ENCODE results near the gene PGP.

Gene PGP

GRCh38 chr16:2210009-2210332 is 4.7 kb downstream of the PGP start:
- Histone ChIP-seq H3K9ac (ENCODE audit: low read length in 5 of 5) (no peak overlapping the region), H3K4me1 (ENCODE audit: control insufficient read depth in 5 of 5, insufficient read depth in 5 of 5, low read length in 5 of 5) (peaks cover 10 to 41% (median 38%) of the 10 kb centered on the region in 5 donors), H3K27ac (ENCODE audit: low read depth, low read length) (no peak overlapping the region), H3K27me3 (ENCODE audit: control insufficient read depth in 5 of 5, insufficient read depth in 4 of 5, low read length in 5 of 5) (no peaks in the 10 kb centered on the region), H3K4me3 (ENCODE audit: low read depth in 1 of 5, low read length in 5 of 5) (no peak overlapping the region), H3K9me3 (ENCODE audit: control insufficient read depth in 5 of 5, low read length in 5 of 5) (no peaks in the 10 kb centered on the region), H3K36me3 (ENCODE audit: control insufficient read depth in 5 of 5, insufficient read depth in 5 of 5, low read length in 5 of 5) (peaks cover 0 to 48% (median 31%) of the 10 kb centered on the region in 5 donors)

- Histone ChIP-seq H3K27me3 (ENCODE audit: control insufficient read depth in 5 of 5, insufficient read depth in 4 of 5, low read length in 5 of 5) (no peaks in the 10 kb centered on the region), H3K9ac (ENCODE audit: low read length in 5 of 5) (no peak overlapping the region), H3K9me3 (ENCODE audit: control insufficient read depth in 5 of 5, low read length in 5 of 5) (no peaks in the 10 kb centered on the region), H3K36me3 (ENCODE audit: control insufficient read depth in 5 of 5, insufficient read depth in 5 of 5, low read length in 5 of 5) (peaks cover 0 to 48% (median 31%) of the 10 kb centered on the region in 5 donors), H3K27ac (ENCODE audit: low read depth, low read length) (no peak overlapping the region), H3K4me3 (ENCODE audit: low read depth in 1 of 5, low read length in 5 of 5) (no peak overlapping the region), H3K4me1 (ENCODE audit: control insufficient read depth in 5 of 5, insufficient read depth in 5 of 5, low read length in 5 of 5) (peaks cover 12 to 46% (median 42%) of the 10 kb centered on the region in 5 donors)
Measured at GRCh38 chr16:2209258-2210008, 5.2 kb downstream of the PGP start.

- Histone ChIP-seq H3K27ac (ENCODE audit: low read depth, low read length) (no peak overlapping the region), H3K4me3 (ENCODE audit: low read depth in 1 of 5, low read length in 5 of 5) (no peak overlapping the region), H3K9ac (ENCODE audit: low read length in 5 of 5) (no peak overlapping the region), H3K4me1 (ENCODE audit: control insufficient read depth in 5 of 5, insufficient read depth in 5 of 5, low read length in 5 of 5) (peaks cover 12 to 44% (median 37%) of the 10 kb centered on the region in 5 donors), H3K9me3 (ENCODE audit: control insufficient read depth in 5 of 5, low read length in 5 of 5) (no peaks in the 10 kb centered on the region), H3K27me3 (ENCODE audit: control insufficient read depth in 5 of 5, insufficient read depth in 4 of 5, low read length in 5 of 5) (no peaks in the 10 kb centered on the region), H3K36me3 (ENCODE audit: control insufficient read depth in 5 of 5, insufficient read depth in 5 of 5, low read length in 5 of 5) (peaks cover 0 to 48% (median 31%) of the 10 kb centered on the region in 5 donors)
Measured at GRCh38 chr16:2208772-2209171, 5.9 kb downstream of the PGP start.

GRCh38 chr16:2208308-2208707 is 6.3 kb downstream of the PGP start:
- H3K36me3 ChIP-seq (ENCODE audit: control insufficient read depth in 5 of 5, insufficient read depth in 5 of 5, low read length in 5 of 5) = peaks cover 0 to 48% (median 31%) of the 10 kb centered on the region in 5 donors
- no peaks in the 10 kb centered on the region for H3K27me3 ChIP-seq (ENCODE audit: control insufficient read depth in 5 of 5, insufficient read depth in 4 of 5, low read length in 5 of 5)
- no peaks in the 10 kb centered on the region for H3K9me3 ChIP-seq (ENCODE audit: control insufficient read depth in 5 of 5, low read length in 5 of 5)
- no peak overlapping the region for H3K27ac ChIP-seq (ENCODE audit: low read depth, low read length)
- peaks cover 7 to 39% (median 33%) of the 10 kb centered on the region in 5 donors for H3K4me1 ChIP-seq (ENCODE audit: control insufficient read depth in 5 of 5, insufficient read depth in 5 of 5, low read length in 5 of 5)
- no peak overlapping the region for H3K4me3 ChIP-seq (ENCODE audit: low read depth in 1 of 5, low read length in 5 of 5)
- no peak overlapping the region for H3K9ac ChIP-seq (ENCODE audit: low read length in 5 of 5)

DNA sequence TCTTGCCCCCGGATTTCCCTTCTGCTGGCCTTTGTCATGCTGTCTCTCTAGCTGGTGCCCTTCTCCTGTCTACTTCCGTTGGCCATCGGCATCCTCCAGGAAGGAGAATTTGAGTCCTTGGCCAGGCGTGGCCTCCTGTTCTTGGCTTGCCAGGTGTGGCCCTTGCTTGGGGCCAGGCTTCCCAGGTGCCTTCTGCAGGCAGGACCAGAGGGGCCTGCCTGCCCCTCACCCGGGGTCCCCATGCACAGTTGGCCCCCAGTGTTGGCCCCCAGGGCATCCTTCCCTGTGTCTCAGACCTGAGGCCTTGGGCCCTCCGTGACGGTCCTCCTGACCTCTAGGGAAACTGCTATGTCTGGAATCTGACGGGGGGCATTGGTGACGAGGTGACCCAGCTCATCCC is 6.8 kb downstream of the PGP start:
- H3K9me3 ChIP-seq (ENCODE audit: control insufficient read depth in 5 of 5, low read length in 5 of 5) = no peaks in the 10 kb centered on the region
- H3K27ac ChIP-seq (ENCODE audit: low read depth, low read length) = no peak overlapping the region
- H3K4me3 ChIP-seq (ENCODE audit: low read depth in 1 of 5, low read length in 5 of 5) = no peak overlapping the region
- H3K36me3 ChIP-seq (ENCODE audit: control insufficient read depth in 5 of 5, insufficient read depth in 5 of 5, low read length in 5 of 5) = peaks cover 0 to 48% (median 31%) of the 10 kb centered on the region in 5 donors
- H3K4me1 ChIP-seq (ENCODE audit: control insufficient read depth in 5 of 5, insufficient read depth in 5 of 5, low read length in 5 of 5) = peaks cover 7 to 35% (median 28%) of the 10 kb centered on the region in 5 donors
- H3K27me3 ChIP-seq (ENCODE audit: control insufficient read depth in 5 of 5, insufficient read depth in 4 of 5, low read length in 5 of 5) = no peaks in the 10 kb centered on the region
- H3K9ac ChIP-seq (ENCODE audit: low read length in 5 of 5) = no peak overlapping the region

- Histone ChIP-seq H3K36me3 (ENCODE audit: control insufficient read depth in 5 of 5, insufficient read depth in 5 of 5, low read length in 5 of 5) (peaks cover 0 to 40% (median 31%) of the 10 kb centered on the region in 5 donors), H3K4me3 (ENCODE audit: low read depth in 1 of 5, low read length in 5 of 5) (no peak overlapping the region), H3K9ac (ENCODE audit: low read length in 5 of 5) (no peak overlapping the region), H3K27me3 (ENCODE audit: control insufficient read depth in 5 of 5, insufficient read depth in 4 of 5, low read length in 5 of 5) (no peaks in the 10 kb centered on the region), H3K4me1 (ENCODE audit: control insufficient read depth in 5 of 5, insufficient read depth in 5 of 5, low read length in 5 of 5) (peaks cover 6 to 25% (median 21%) of the 10 kb centered on the region in 5 donors), H3K27ac (ENCODE audit: low read depth, low read length) (no peak overlapping the region), H3K9me3 (ENCODE audit: control insufficient read depth in 5 of 5, low read length in 5 of 5) (no peaks in the 10 kb centered on the region)
Measured at GRCh38 chr16:2206780-2207433, 7.7 kb downstream of the PGP start.

GRCh38 chr16:2206420-2206779 is 8.2 kb downstream of the PGP start:
- H3K9ac ChIP-seq (ENCODE audit: low read length in 5 of 5) = peak overlapping the region in 3 of 5 donors; percentile 56 to 95 (median 93)
- H3K9me3 ChIP-seq (ENCODE audit: control insufficient read depth in 5 of 5, low read length in 5 of 5) = no peaks in the 10 kb centered on the region
- no peak overlapping the region for H3K27ac ChIP-seq (ENCODE audit: low read depth, low read length)
- peak overlapping the region; percentile 57 to 98 (median 91) for H3K4me3 ChIP-seq (ENCODE audit: low read depth in 1 of 5, low read length in 5 of 5)
- H3K27me3 ChIP-seq (ENCODE audit: control insufficient read depth in 5 of 5, insufficient read depth in 4 of 5, low read length in 5 of 5) = no peaks in the 10 kb centered on the region
- peaks cover 0 to 40% (median 31%) of the 10 kb centered on the region in 5 donors for H3K36me3 ChIP-seq (ENCODE audit: control insufficient read depth in 5 of 5, insufficient read depth in 5 of 5, low read length in 5 of 5)
- H3K4me1 ChIP-seq (ENCODE audit: control insufficient read depth in 5 of 5, insufficient read depth in 5 of 5, low read length in 5 of 5) = peaks cover 6 to 22% (median 21%) of the 10 kb centered on the region in 5 donors

GRCh38 chr16:2205967-2206313 is 8.7 kb downstream of the PGP start:
- Histone ChIP-seq H3K9me3 (ENCODE audit: control insufficient read depth in 5 of 5, low read length in 5 of 5) (no peaks in the 10 kb centered on the region), H3K4me1 (ENCODE audit: control insufficient read depth in 5 of 5, insufficient read depth in 5 of 5, low read length in 5 of 5) (peaks cover 6 to 22% (median 21%) of the 10 kb centered on the region in 5 donors), H3K9ac (ENCODE audit: low read length in 5 of 5) (peak overlapping the region in 4 of 5 donors; percentile 56 to 95 (median 94)), H3K27ac (ENCODE audit: low read depth, low read length) (peak overlapping the region; percentile 84), H3K36me3 (ENCODE audit: control insufficient read depth in 5 of 5, insufficient read depth in 5 of 5, low read length in 5 of 5) (peaks cover 0 to 40% (median 31%) of the 10 kb centered on the region in 5 donors), H3K27me3 (ENCODE audit: control insufficient read depth in 5 of 5, insufficient read depth in 4 of 5, low read length in 5 of 5) (no peaks in the 10 kb centered on the region), H3K4me3 (ENCODE audit: low read depth in 1 of 5, low read length in 5 of 5) (peak overlapping the region; percentile 66 to 98 (median 91))

DNA sequence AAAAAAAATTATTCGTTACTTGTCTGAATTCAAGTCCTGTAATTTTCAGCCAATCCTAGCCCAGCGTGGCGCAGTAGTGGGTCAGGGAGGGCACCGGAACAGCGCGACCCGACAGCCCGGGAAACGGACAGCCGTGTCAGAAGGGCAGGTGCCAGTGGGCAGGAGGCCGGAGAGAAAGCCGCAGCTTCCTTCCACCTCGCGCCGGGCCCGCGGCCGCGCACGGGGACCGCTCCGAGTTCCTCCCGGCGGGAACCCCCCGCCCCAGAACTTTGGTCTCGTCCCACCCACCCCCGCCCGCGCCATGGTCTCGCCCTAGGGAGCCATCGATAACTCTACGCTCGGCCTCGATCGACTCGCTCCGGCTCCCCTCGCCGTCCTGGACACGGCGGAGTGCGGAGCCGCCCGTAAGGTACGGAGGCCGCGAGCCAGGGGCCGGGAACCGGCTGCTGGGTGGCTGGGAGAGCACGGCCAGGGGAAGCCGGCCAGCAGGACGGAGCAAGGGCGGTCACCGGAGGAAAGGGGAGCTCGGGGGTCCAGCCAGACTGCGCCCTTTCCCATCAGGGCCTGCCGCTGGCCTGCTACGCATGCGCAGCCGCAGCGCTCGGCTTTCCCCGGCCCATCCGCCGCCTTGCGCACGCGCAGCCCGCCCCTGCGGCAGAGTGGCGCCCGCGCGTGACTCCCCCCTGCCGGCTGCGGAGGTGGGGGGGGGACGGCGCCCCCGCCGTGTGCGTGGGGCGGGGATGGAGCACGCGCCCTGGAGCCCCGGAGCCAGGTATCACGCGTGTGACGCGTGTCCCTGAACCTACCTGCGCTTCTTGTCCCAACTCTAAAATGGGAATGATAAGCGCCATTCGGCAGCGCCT is 9.3 kb downstream of the PGP start, which contains the start of gene MLST8:
Gene MLST8 (plus strand): TSS at position 351 of the 863 bp plus-strand sequence. CDS start 632 bp downstream, outside the sequence.
- H3K9ac ChIP-seq (ENCODE audit: low read length in 5 of 5) = peak within 1 kb of the TSS in 4 of 5 donors; percentile 88 to 95 (median 94)
- peak within 1 kb of the TSS; percentile 66 to 98 (median 91) for H3K4me3 ChIP-seq (ENCODE audit: low read depth in 1 of 5, low read length in 5 of 5)
- H3K27me3 ChIP-seq (ENCODE audit: control insufficient read depth in 5 of 5, insufficient read depth in 4 of 5, low read length in 5 of 5) = no peaks in the 10 kb centered on the region
- H3K9me3 ChIP-seq (ENCODE audit: control insufficient read depth in 5 of 5, low read length in 5 of 5) = no peaks in the 10 kb centered on the region
- H3K36me3 ChIP-seq (ENCODE audit: control insufficient read depth in 5 of 5, insufficient read depth in 5 of 5, low read length in 5 of 5) = peaks cover 0 to 37% (median 31%) of the 10 kb centered on the region in 5 donors
- H3K27ac ChIP-seq (ENCODE audit: low read depth, low read length) = peak within 1 kb of the TSS; percentile 84
- peaks cover 6 to 22% (median 21%) of the 10 kb centered on the region in 5 donors for H3K4me1 ChIP-seq (ENCODE audit: control insufficient read depth in 5 of 5, insufficient read depth in 5 of 5, low read length in 5 of 5)
